ENCODE data around the gene MAP3K1.

GRCh38 chr5:56833325-56833724 lies 18.0 kb downstream of the MAP3K1 start:
- TF ChIP-seq CTCF (IDR thresholded peaks at IDR 0.05 in 4 of 5, conservative IDR thresholded peaks at IDR 0.05 in 1 of 5) (no peak), POLR2A (IDR thresholded peaks at IDR 0.05) (no peak)
